KMS-11 (cell line): ENCODE results near the gene SCT.

Experiments used
- H2AFZ ChIP-seq: fragments of 200-600 bp; sonication (generic); 2 replicates; pipeline ENCODE4 v1.6.1; 2016; ENCODE audit warnings: antibody characterized with exemption, mixed run types, low read depth
- H3K27ac ChIP-seq: fragments of 200-600 bp; sonication (generic); 2 replicates; pipeline ENCODE4 v1.6.1; 2016; ENCODE audit warnings: mild to moderate bottlenecking, mixed run types
- H3K27me3 ChIP-seq: fragments of 200-600 bp; sonication (generic); 2 replicates; pipeline ENCODE4 v1.6.1; 2017; ENCODE audit warnings: mild to moderate bottlenecking, low read depth, mixed run types, moderate library complexity; ENCODE audit not compliant: insufficient read depth
- H3K36me3 ChIP-seq: fragments of 200-600 bp; sonication (generic); 2 replicates; pipeline ENCODE4 v1.6.1; 2017; ENCODE audit warnings: mild to moderate bottlenecking, mixed run types; ENCODE audit not compliant: insufficient read depth
- H3K4me1 ChIP-seq: fragments of 200-600 bp; sonication (generic); 2 replicates; pipeline ENCODE4 v1.6.1; 2016; ENCODE audit warnings: mild to moderate bottlenecking, low read depth, mixed run types; ENCODE audit not compliant: poor library complexity, severe bottlenecking
- H3K4me2 ChIP-seq: fragments of 200-600 bp; sonication (generic); 2 replicates; pipeline ENCODE4 v1.7.0; 2016; ENCODE audit warnings: mild to moderate bottlenecking, mixed run types
- H3K4me3 ChIP-seq: fragments of 200-600 bp; sonication (generic); IDR thresholded peaks from 2 replicates; pipeline ENCODE4 v1.6.1; 2017; ENCODE audit warnings: low read depth, low read length, mixed read lengths; ENCODE audit not compliant: insufficient read depth
- H3K79me2 ChIP-seq: fragments of 200-600 bp; sonication (generic); 2 replicates; pipeline ENCODE4 v1.6.1; 2016; ENCODE audit warnings: low read depth, mixed run types; ENCODE audit not compliant: insufficient read depth
- H3K9ac ChIP-seq: fragments of 200-600 bp; sonication (generic); 2 replicates; pipeline ENCODE4 v1.6.1; 2016; ENCODE audit warnings: mild to moderate bottlenecking, mixed run types
- H4K20me1 ChIP-seq: fragments of 200-600 bp; sonication (generic); 2 replicates; pipeline ENCODE4 v1.6.1; 2016; ENCODE audit warnings: mild to moderate bottlenecking, mixed run types; ENCODE audit not compliant: insufficient read depth
- CTCF ChIP-seq: fragments of 200-600 bp; sonication (generic); conservative IDR thresholded peaks from 2 replicates; pipeline ENCODE4 v1.6.1; 2017; ENCODE audit warnings: low read depth, mild to moderate bottlenecking, antibody characterized with exemption, low read length, moderate library complexity, mixed read lengths

The SCT gene

GRCh38 chr11:584287-584686, 42.7 kb downstream of the SCT start:
- no peak for TF ChIP-seq CTCF
- Histone ChIP-seq H3K79me2 (peaks cover 54% of the 10 kb centered on the region), H3K9ac (no peak overlapping the region), H3K36me3 (no peaks in the 10 kb centered on the region), H3K27ac (no peak overlapping the region), H2AFZ (no peak overlapping the region), H3K4me3 (no peak overlapping the region), H3K4me1 (peaks cover 24% of the 10 kb centered on the region), H4K20me1 (peaks cover 27% of the 10 kb centered on the region), H3K4me2 (no peak overlapping the region), H3K27me3 (no peaks in the 10 kb centered on the region)

GRCh38 chr11:581752-582151, 45.2 kb downstream of the SCT start:
- no peak overlapping the region for H2AFZ ChIP-seq
- H4K20me1 ChIP-seq: peaks cover 50% of the 10 kb centered on the region
- no peak overlapping the region for H3K4me3 ChIP-seq
- no peaks in the 10 kb centered on the region for H3K36me3 ChIP-seq
- no peak overlapping the region for H3K27ac ChIP-seq
- no peak for TF ChIP-seq CTCF
- H3K4me1 ChIP-seq: peaks cover 29% of the 10 kb centered on the region
- peaks cover 73% of the 10 kb centered on the region for H3K79me2 ChIP-seq
- H3K9ac ChIP-seq: no peak overlapping the region
- no peak overlapping the region for H3K4me2 ChIP-seq
- H3K27me3 ChIP-seq: no peaks in the 10 kb centered on the region

GRCh38 chr11:581342-581741, 45.6 kb downstream of the SCT start:
- peaks cover 25% of the 10 kb centered on the region for H3K4me1 ChIP-seq
- no peaks in the 10 kb centered on the region for H3K27me3 ChIP-seq
- no peak overlapping the region for H3K4me3 ChIP-seq
- peaks cover 50% of the 10 kb centered on the region for H4K20me1 ChIP-seq
- no peak overlapping the region for H3K27ac ChIP-seq
- no peaks in the 10 kb centered on the region for H3K36me3 ChIP-seq
- peaks cover 71% of the 10 kb centered on the region for H3K79me2 ChIP-seq
- TF ChIP-seq CTCF: no peak
- no peak overlapping the region for H2AFZ ChIP-seq
- H3K9ac ChIP-seq: no peak overlapping the region
- H3K4me2 ChIP-seq: no peak overlapping the region

- Histone ChIP-seq H3K4me1 (peaks cover 27% of the 10 kb centered on the region), H3K9ac (no peak overlapping the region), H2AFZ (no peak overlapping the region), H3K79me2 (peaks cover 67% of the 10 kb centered on the region), H3K4me2 (no peak overlapping the region), H3K27me3 (no peaks in the 10 kb centered on the region), H3K4me3 (no peak overlapping the region), H3K27ac (no peak overlapping the region), H3K36me3 (no peaks in the 10 kb centered on the region), H4K20me1 (peaks cover 50% of the 10 kb centered on the region)
- TF ChIP-seq CTCF: no peak
Measured at GRCh38 chr11:579830-580601, 47.0 kb downstream of the SCT start.
